Heart right ventricle (tissue), 16 donors: Measurements from ENCODE around the gene SLC39A13. TPM values are rescaled to one million over a fixed set of nuclear protein-coding genes. Genes with fewer than 3 reads are reported as not detected.
A peak's percentile ranks its signal among the peaks of the same experiment; 100 is the strongest.

Source experiments
- ATAC-seq, 8 donors: fragments of 200-7000 bp; cut with Tn5 transposase; one replicate each; pipeline ENCODE4 v1.9.1; 2020; ENCODE audit warnings: mild to moderate bottlenecking in 8 of 8, moderate library complexity in 8 of 8, moderate number of reproducible peaks in 1 of 8
- DNase-seq, 2 donors: peaks; one replicate each; pipeline ENCODE4 v3.0.0-alpha.2; 2020
- H3K27ac ChIP-seq, 10 donors: fragments of 200-600 bp; sonication (generic) in 2 of 10; one replicate each; pipeline versions ENCODE4 v1.5.0 to v1.8.0; 2020 to 2022; ENCODE audit warnings: mild to moderate bottlenecking in 3 of 10
- H3K27me3 ChIP-seq, 7 donors: fragments of 200-600 bp; one replicate each; pipeline ENCODE4 v1.8.0; 2021 to 2022; ENCODE audit warnings: mild to moderate bottlenecking in 2 of 7
- H3K36me3 ChIP-seq, 9 donors: fragments of 200-600 bp; sonication (generic) in 1 of 9; one replicate each; pipeline versions ENCODE4 v1.5.0 to v1.8.0; 2020 to 2022; ENCODE audit warnings: mild to moderate bottlenecking in 2 of 9
- H3K4me1 ChIP-seq, 9 donors: fragments of 200-600 bp; sonication (generic) in 1 of 9; one replicate each; pipeline versions ENCODE4 v1.5.0 to v1.8.0; 2020 to 2022; ENCODE audit warnings: mild to moderate bottlenecking in 4 of 9
- H3K4me3 ChIP-seq, 10 donors: fragments of 200-600 bp; sonication (generic) in 2 of 10; one replicate each; pipeline versions ENCODE4 v1.5.0 to v1.8.0; 2020 to 2022; ENCODE audit warnings: mild to moderate bottlenecking in 7 of 10, moderate library complexity in 2 of 10
- H3K9me3 ChIP-seq, 11 donors: fragments of 200-600 bp in 10 of 11; sonication (generic) in 2 of 11; one replicate each; pipeline versions ENCODE4 v1.5.0 to v1.8.0; 2013 to 2022; ENCODE audit warnings: mild to moderate bottlenecking in 2 of 11, control low read depth in 1 of 11, moderate library complexity in 1 of 11
- WGBS, 2 donors: extraction: QIAGEN DNeasy Blood & Tissue Kit; methylation state at CpG; one replicate each; pipeline ENCODE4 v1.1.7; 2013; ENCODE audit warnings: inconsistent platforms in 1 of 2; 5-methylcytosine and 5-hydroxymethylcytosine counted together
- intact Hi-C, 10 donors: fragments of 100-400 bp; cut with DNase I; formaldehyde crosslinking; loops; one replicate each; pipeline versions ENCODE4 v1.11.1 to v1.14.2; 2022
- polyA plus RNA-seq, 2 donors: library from polyadenylated mRNA; stranded (reverse); fragments of 200-250 nt; gene quantifications; one replicate each; pipeline ENCODE4 v1.2.3, GENCODE V29; 2013
- total RNA-seq, 10 donors: library from RNA; stranded (reverse); fragmentation: NEBNext Ultra II Directional in 3 of 10; extraction: Animal tissue kit (Norgen Biotek cat#: 25700) in 3 of 10; gene quantifications; one replicate each; pipeline versions ENCODE4 v1.2.1 to v1.2.4, GENCODE V29; 2021 to 2023
- TF ChIP-seq, protein P1 (sequence below), 9 donors: fragments of 200-600 bp; sonication (generic) in 2 of 9; IDR thresholded peaks; one replicate each; pipeline versions ENCODE4 v1.5.0 to v1.8.0; 2021 to 2022; ENCODE audit warnings: antibody characterized with exemption in 9 of 9, mild to moderate bottlenecking in 5 of 9, moderate library complexity in 1 of 9
- donor health status: Arrhythmogenic right ventricular cardiomyopathy.
- donor health status: ischemic (EF 13 %, LVEDD 7.1; RV severe dilation, severe dysfunction).
- donor health status: healthy with polysubstance abuse.
- donor health status: DM: no; HTN: yes; CAD: no.
- donor health status: DM: no; HTN: no; CAD: no.
- donor health status: ischemic (EF 25% LVEDD 6.9; RV normal size, moderate dysfunction).
- donor health status: ischemic (EF 25% LVEDD 5.7; RV mildly dilated, moderate dysfunction).
- donor health status: healthy.
- donor health status: DM: yes; HTN: yes; CAD: no.
- donor health status: Ischemic cardiomyopathy.
- donor health status: ischemic (EF 35%, LVEDD 5.7; RV mildly dilated, moderate dysfunction).
- donor health status: nonischemic (EF 11% LVEDD 7.7; RV severe dilation, severe dysfunction).
- donor health status: DM: yes; HTN: yes; CAD: no.
- donor health status: PGD.
- donor health status: ischemic (EF 29% LVEDD 5.4; RV normal size, mild dysfunction).
- donor health status: nonischemic (EF 23%, LVEDD 6.1; RV moderate dilation, normal function).

Gene SLC39A13
- total and polyA plus RNA-seq, 12 donors = 31.1 to 86.4 (median 42.4) TPM

DNA sequence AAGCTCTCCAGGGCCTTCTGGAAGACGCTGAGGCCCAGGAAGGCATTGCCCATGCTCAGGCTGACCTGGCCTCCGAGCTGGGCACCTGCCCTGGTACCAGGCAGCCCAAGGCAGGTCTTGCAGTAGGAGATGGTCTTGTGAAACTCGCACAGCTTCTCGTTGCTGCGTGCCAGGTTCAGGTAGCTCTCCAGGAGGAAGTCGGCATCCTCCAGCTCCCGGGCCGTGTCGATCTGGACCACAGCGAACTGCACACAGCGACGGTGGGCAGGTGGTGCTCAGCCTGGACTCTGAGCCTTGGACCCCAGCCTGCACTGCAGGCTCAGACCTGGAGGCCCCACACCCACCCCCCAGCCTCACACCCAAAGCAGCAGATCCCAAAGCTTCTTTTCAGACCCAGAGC is 39.5 kb downstream of the SLC39A13 start:
- intact Hi-C loops = loop anchor here in 1 of 10 donors (5.0 kb wide), 1 partner anchor 71 kb away; the partner anchor contains the start of gene SPI1
- Histone ChIP-seq H3K27ac (no peak overlapping the region), H3K4me3 (no peak overlapping the region)

DNA sequence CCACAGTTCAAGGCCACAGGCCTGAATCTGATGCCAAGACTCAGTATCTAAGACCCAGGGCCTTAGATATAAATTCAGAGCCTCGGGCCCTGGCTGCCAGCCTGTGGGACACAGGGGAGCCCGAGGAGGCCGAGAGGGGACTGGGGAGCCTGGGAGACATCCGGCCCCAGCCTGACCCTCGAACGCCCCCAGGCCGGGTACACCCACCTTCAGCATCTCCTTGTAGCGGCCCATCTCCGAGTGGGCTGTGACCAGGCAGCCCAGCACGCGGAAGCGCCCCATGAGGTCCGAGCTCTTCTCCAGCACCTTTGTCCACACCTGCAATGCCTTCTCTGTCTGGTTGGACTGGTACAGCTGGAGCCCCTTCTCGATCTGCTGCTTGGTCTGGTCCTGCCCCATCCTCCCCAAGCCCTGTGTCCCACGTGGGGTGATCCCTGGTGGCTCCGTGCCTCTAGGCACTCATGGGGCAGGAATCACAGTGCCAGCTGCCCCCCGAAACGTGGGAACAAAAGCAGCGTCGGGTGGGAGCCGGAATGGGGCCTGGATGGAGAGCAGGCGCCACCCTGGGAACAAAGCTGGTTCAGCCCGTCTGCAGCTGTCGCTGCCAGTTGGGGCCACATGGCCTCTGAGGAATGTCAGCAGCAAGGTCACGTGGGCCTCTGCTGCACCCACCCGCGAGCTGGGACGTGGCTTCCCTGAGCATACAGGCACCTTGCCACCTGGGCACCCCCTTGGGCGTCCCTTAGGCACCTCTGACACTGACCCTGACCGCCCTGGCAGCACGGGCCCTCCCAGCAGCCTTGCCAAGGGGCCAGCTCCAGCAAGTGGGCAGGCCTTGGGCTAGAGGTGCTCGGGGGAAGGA is 40.4 kb downstream of the SLC39A13 start, which contains the start of gene RAPSN:
Gene RAPSN, minus strand, starts transcription at position 571 of the 862 bp plus-strand sequence. Its CDS starts 172 bp downstream, at position 399.
- DNase-seq = peak; percentile 20 to 37

More for the DNA sequence above, 39.5 kb downstream of the SLC39A13 start:
- 93 to 94% methylated on average over 12 of the region's 12 CpGs for WGBS, 2 donors
- Histone ChIP-seq H3K36me3 (no peaks in the 10 kb centered on the region), H3K4me1 (peaks cover 0 to 19% (median 1%) of the 10 kb centered on the region in 9 donors), H3K9me3 (no peaks in the 10 kb centered on the region), H3K27me3 (no peaks in the 10 kb centered on the region)
- TF ChIP-seq, protein P1, sequence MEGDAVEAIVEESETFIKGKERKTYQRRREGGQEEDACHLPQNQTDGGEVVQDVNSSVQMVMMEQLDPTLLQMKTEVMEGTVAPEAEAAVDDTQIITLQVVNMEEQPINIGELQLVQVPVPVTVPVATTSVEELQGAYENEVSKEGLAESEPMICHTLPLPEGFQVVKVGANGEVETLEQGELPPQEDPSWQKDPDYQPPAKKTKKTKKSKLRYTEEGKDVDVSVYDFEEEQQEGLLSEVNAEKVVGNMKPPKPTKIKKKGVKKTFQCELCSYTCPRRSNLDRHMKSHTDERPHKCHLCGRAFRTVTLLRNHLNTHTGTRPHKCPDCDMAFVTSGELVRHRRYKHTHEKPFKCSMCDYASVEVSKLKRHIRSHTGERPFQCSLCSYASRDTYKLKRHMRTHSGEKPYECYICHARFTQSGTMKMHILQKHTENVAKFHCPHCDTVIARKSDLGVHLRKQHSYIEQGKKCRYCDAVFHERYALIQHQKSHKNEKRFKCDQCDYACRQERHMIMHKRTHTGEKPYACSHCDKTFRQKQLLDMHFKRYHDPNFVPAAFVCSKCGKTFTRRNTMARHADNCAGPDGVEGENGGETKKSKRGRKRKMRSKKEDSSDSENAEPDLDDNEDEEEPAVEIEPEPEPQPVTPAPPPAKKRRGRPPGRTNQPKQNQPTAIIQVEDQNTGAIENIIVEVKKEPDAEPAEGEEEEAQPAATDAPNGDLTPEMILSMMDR (IDR thresholded peaks at IDR 0.05) = no peak
- DNase-seq (no peak), ATAC-seq (no peak)

DNA sequence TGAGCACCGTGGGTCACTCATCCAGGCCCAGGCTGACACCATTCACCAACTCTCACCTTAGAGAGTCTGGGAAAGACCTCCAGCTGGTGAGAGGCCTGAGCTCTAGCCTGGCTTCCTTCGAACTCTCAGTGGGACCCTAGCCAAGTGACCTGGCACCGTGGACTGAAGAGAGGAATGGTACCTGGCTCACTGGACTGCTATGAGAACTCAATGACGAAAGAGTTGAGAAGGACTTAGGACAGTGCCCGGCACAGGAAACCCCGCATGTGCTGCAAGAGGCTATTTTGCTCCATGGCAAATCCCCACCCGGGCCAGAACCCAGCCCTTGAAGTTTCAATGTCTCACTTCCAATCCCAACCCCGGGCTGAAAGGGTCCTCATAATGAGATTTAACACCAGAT is 41.2 kb downstream of the SLC39A13 start:
- ATAC-seq (peak in 2 of 8 donors; percentile 5 to 20), DNase-seq (no peak)
- no peak overlapping the region for H3K27ac ChIP-seq
- H3K4me3 ChIP-seq = no peak overlapping the region
- WGBS, 2 donors = 72 to 74% methylated on average over 8 of the region's 8 CpGs
- H3K4me1 ChIP-seq = peaks cover 0 to 15% (median 6%) of the 10 kb centered on the region in 9 donors
- intact Hi-C loops = loop anchor here in 1 of 10 donors (5.0 kb wide), 1 partner anchor 72 kb away; the partner anchor contains the start of gene SPI1
- no peaks in the 10 kb centered on the region for H3K9me3 ChIP-seq
- no peaks in the 10 kb centered on the region for H3K27me3 ChIP-seq
- no peaks in the 10 kb centered on the region for H3K36me3 ChIP-seq
- TF ChIP-seq, protein P1 (IDR thresholded peaks at IDR 0.05) = no peak

More for the DNA sequence above, 40.4 kb downstream of the SLC39A13 start, which contains the start of gene RAPSN:
- H3K36me3 ChIP-seq = no peaks in the 10 kb centered on the region
- peaks cover 0 to 11% (median 0%) of the 10 kb centered on the region in 9 donors for H3K4me1 ChIP-seq
- no peaks in the 10 kb centered on the region for H3K27me3 ChIP-seq
- intact Hi-C loops = loop anchor here in 1 of 10 donors (5.0 kb wide), 1 partner anchor 71 kb away; the partner anchor contains the start of gene SPI1
- H3K27ac ChIP-seq = no peak within 1 kb of the TSS
- WGBS, 2 donors = 65 to 73% methylated on average over 32 of the region's 32 CpGs
- peak; percentile 62 to 88 (median 82) for ATAC-seq
- no peak within 1 kb of the TSS for H3K4me3 ChIP-seq
- TF ChIP-seq, protein P1 (IDR thresholded peaks at IDR 0.05) = no peak
- H3K9me3 ChIP-seq = no peaks in the 10 kb centered on the region

DNA sequence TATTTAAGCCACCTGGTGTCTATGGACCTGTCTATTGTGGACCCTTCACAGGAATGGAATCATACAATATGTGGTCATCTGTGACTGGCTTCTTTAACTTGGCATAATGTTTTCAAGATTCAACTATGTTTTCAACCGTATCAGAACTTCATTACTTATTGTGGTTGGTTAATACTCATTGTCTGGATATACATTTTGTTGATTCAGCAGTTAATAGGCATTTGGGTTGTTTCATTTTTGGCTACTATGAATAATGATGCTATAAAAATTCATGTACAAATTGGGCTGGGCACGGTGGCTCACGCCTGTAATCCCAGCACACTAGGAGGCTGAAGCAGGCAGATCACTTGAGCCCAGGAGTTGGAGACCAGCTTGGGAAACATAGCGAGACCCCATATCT is 43.0 kb downstream of the SLC39A13 start:
- Histone ChIP-seq H3K4me3 (no peak overlapping the region), H3K27ac (no peak overlapping the region), H3K27me3 (no peaks in the 10 kb centered on the region), H3K4me1 (peaks cover 0 to 16% (median 7%) of the 10 kb centered on the region in 9 donors), H3K9me3 (no peaks in the 10 kb centered on the region), H3K36me3 (no peaks in the 10 kb centered on the region)
- no peak for ATAC-seq
- TF ChIP-seq, protein P1 (IDR thresholded peaks at IDR 0.05) = no peak
- DNase-seq = no peak
- 90 to 91% methylated on average over 4 of the region's 4 CpGs for WGBS, 2 donors
- intact Hi-C loops = loop anchor here in 4 of 10 donors (5.0 kb wide), 2 partner anchors 74 to 79 kb away; partner anchors contain the start of gene SPI1 (in 3 of the 4)
